Myocyte (in vitro differentiated cells): ENCODE data around the gene MAPKAPK5. TPM values are rescaled to one million over a fixed set of nuclear protein-coding genes. Genes with fewer than 3 reads are reported as not detected.
"Not testable (repeated sequence)": the region's sequence is repeated elsewhere in the genome, so short reads cannot be mapped to it uniquely, and the experiment has no call there.

Experiments
- DNase-seq: peaks from one replicate; pipeline ENCODE4 v3.0.0-alpha.2; 2012; ENCODE audit warnings: low read depth
- total RNA-seq: library from RNA; depleted of rRNA; stranded (reverse); fragments of >200 nt; gene quantifications from 2 replicates; pipeline ENCODE4 v1.2.3, GENCODE V29; 2014

Gene MAPKAPK5
- total RNA-seq, 1 donor from 2014 or later, result 45.4 TPM

- no peak for DNase-seq
Measured at GRCh38 chr12:111827907-111828306, 14.1 kb upstream of the MAPKAPK5 start.

DNA sequence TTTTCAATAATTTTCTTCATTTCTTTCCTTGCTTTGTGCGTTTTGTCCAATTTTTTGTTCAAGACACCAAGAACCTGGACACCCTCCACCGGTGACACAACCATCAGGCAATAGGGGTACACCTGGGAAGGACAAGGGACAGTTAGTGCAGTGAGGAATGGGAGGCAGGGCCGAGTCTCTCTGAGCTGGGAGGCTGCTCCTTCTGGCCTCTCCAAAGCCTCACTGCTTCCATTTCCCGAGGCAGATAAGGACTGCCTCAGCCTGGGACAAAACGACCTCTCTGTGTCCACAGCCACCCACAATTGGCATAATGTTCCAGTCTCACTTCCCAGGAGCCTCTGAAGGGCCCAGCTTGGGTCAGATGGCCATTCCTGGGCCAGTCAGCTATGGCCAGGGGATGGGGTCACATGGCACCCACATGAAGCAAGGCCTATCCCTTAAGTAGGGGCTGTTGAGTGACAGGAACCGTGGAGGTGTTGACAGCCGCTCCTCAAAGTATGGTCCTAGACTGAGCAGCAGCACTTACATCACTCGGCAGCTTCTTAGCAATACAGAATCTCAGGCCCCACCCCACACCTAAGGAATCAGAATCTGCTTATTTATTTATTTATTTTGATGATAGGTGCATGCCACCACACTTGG lies 13.6 kb upstream of the MAPKAPK5 start:
- DNase-seq, result no peak

GRCh38 chr12:111829635-111830034 lies 12.4 kb upstream of the MAPKAPK5 start:
- DNase-seq, result not testable (repeated sequence)

- not testable (repeated sequence) for DNase-seq
Measured at GRCh38 chr12:111834740-111835386, 7.2 kb upstream of the MAPKAPK5 start.

GRCh38 chr12:111835531-111836181 lies 6.4 kb upstream of the MAPKAPK5 start:
- not testable (repeated sequence) for DNase-seq

DNA sequence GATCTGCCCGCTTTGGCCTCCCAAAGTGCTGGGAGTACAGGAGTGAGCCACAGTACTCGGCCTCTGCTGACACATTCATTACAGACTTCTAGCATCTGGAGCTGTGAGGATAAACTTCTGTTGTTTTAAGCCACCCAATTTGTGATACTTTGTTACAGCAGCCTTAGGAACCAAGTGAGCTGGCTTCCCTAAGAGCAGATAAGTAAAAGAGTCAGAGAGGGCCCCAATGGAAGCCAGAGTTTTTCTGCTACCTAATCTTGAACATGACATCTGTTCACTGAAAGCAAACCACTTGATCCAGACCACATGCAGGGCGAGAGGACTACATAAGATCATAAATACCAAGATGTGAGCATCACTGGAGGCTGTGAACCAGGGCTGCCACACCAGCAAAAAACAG lies 3.7 kb upstream of the MAPKAPK5 start:
- peak; percentile 11 for DNase-seq

DNA sequence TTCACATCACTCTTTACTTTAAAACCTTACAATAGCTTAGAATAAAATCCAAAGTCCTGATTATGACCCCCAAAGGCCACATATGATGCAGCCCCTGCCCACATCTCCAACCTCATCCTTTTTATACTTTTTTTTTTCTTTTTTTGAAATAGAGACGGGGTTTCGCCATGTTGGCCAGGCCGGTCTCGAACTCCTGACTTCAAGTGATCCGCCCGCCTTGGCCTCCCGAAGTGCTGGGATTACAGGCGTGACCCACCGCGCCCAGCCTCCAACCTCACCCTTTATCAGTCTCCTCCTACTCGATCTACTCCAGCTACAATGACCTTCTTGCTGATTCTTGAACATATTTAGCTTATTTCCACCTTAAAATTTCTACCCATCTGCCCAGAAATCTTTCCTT lies 1.2 kb upstream of the MAPKAPK5 start:
- no peak for DNase-seq

GRCh38 chr12:111841236-111841749 lies 735 bp upstream of the MAPKAPK5 start:
- peak; percentile 9 for DNase-seq

DNA sequence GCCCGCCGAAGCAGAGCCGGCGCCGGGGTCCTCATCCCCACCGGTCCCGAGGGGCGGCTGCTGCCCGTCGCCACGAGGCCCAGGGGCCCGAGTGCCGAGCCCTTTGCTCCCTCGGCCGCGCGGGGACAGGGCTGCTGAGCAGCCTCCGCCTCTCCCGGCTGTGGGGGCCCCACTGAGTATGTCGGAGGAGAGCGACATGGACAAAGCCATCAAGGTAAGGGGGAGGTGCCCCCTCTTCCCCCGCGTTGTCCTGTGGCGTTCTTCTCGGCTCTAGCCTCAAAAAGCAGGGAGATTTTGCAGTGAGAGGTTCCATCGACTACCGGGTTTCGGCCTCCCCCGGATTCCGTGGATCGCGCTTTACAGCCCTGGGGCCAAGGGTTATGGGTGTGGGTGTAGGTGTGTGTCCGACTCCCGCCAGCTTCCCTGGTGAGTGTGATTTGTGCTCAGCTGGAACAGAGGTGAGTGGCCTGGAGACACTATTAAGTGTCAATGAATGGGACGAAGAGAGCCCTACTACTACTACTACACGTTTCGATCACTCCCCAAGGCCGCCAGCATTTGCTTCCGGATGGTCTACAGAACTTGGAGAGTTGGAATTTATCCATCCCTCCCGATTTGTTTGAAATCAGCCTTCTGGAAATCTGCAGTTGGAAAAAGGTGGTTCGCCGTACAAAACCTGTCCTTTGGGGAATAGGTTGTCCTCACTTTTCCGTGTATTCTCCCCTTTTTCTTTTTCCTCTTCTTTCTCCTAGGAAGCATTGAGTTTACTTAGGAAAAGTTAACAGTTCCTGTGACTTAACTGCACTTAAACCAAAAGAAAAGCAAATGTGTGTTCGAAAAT lies 748 bp downstream of the MAPKAPK5 start:
- DNase-seq, result peak; percentile 8

- DNase-seq, result no peak
Measured at GRCh38 chr12:111846016-111846415, 4.0 kb downstream of the MAPKAPK5 start.

GRCh38 chr12:111850526-111850925 lies 8.5 kb downstream of the MAPKAPK5 start:
- no peak for DNase-seq

- no peak for DNase-seq
Measured at GRCh38 chr12:111858186-111858585, 16.2 kb downstream of the MAPKAPK5 start.

GRCh38 chr12:111858778-111859177 lies 16.8 kb downstream of the MAPKAPK5 start:
- DNase-seq, result no peak

GRCh38 chr12:111864913-111865312 lies 22.9 kb downstream of the MAPKAPK5 start:
- no peak for DNase-seq

DNA sequence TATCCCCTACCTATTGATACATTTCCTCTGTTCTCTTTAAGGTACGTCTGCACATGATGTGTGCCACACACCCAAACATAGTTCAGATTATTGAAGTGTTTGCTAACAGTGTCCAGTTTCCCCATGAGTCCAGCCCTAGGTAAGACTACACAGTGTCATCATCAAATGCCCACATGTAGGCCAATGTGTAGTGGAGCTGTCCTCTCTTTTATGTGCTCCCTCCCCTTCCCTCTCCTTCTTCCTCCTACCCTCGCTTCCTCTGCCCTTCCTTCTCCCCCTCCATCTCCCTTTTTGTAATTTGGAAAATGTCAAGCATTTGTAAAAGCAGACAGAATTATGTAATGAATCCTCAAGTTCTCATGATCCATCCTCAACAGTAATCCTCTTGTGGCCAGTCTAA lies 25.5 kb downstream of the MAPKAPK5 start:
- DNase-seq, result no peak

GRCh38 chr12:111868676-111869588 lies 26.9 kb downstream of the MAPKAPK5 start:
- DNase-seq, result no peak

GRCh38 chr12:111869671-111870070 lies 27.6 kb downstream of the MAPKAPK5 start:
- no peak for DNase-seq

GRCh38 chr12:111870216-111870615 lies 28.2 kb downstream of the MAPKAPK5 start:
- DNase-seq, result no peak

DNA sequence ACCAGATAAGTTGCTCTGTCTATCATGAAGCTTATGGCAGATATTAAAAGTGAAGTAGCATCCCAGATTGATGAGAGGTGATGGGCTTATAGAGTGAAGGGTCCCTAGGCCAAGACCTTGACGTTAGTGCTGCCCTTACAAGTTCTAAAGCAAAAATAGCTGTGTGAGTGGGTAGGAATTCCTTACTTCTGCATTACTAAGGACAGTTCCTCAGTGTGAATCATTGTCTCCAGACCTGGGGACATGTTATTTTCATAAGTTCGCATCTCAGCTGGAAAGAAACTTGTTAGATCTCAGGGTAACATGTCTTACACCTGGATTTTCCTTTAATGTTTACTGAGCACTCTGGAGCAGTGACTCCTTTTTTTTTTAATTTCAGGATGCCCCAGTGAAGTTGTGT lies 28.7 kb downstream of the MAPKAPK5 start:
- DNase-seq, result no peak

GRCh38 chr12:111873113-111873512 lies 31.1 kb downstream of the MAPKAPK5 start:
- no peak for DNase-seq
